ENCODE data around the gene SEMA3A. TPM values are rescaled to one million over a fixed set of nuclear protein-coding genes. Genes with fewer than 3 reads are reported as not detected.

Gene SEMA3A
- total RNA-seq, 1 donor from 2014 or later = 0.75 TPM

GRCh38 chr7:83913174-83913573, 281.4 kb downstream of the SEMA3A start:
- Histone ChIP-seq H3K27me3 (no peaks in the 10 kb centered on the region), H3K36me3 (no peaks in the 10 kb centered on the region), H3K4me3 (no peak overlapping the region), H3K9me3 (no peaks in the 10 kb centered on the region), H3K27ac (no peak overlapping the region), H3K4me1 (no peaks in the 10 kb centered on the region)
- DNase-seq (ENCODE audit: low spot score in 2 of 2) = no peak
- intact Hi-C loops (cut with DNase I) = no loop called here
- TF ChIP-seq CTCF (IDR thresholded peaks at IDR 0.05) = no peak

GRCh38 chr7:83908526-83908925, 286.1 kb downstream of the SEMA3A start:
- no peaks in the 10 kb centered on the region for H3K4me1 ChIP-seq
- no peaks in the 10 kb centered on the region for H3K27me3 ChIP-seq
- intact Hi-C loops (cut with DNase I) = no loop called here
- TF ChIP-seq CTCF (IDR thresholded peaks at IDR 0.05) = no peak
- no peaks in the 10 kb centered on the region for H3K36me3 ChIP-seq
- DNase-seq (ENCODE audit: low spot score in 2 of 2) = no peak
- no peak overlapping the region for H3K4me3 ChIP-seq
- H3K27ac ChIP-seq = no peak overlapping the region
- no peaks in the 10 kb centered on the region for H3K9me3 ChIP-seq

Data from ascending aorta (tissue), 2 donors.